Measurements from ENCODE around the gene OLA1. TPM values are rescaled to one million over a fixed set of nuclear protein-coding genes. Genes with fewer than 3 reads are reported as not detected.

Gene OLA1
- total and polyA plus RNA-seq, 2 of the 13 experiments (the other 11 are each of a cell fraction or from before 2014, with no cell fraction given) = 153 to 241 TPM

GRCh38 chr2:174248998-174249592, 763 bp upstream of the OLA1 start (continued):
- TF ChIP-seq, protein P1, sequence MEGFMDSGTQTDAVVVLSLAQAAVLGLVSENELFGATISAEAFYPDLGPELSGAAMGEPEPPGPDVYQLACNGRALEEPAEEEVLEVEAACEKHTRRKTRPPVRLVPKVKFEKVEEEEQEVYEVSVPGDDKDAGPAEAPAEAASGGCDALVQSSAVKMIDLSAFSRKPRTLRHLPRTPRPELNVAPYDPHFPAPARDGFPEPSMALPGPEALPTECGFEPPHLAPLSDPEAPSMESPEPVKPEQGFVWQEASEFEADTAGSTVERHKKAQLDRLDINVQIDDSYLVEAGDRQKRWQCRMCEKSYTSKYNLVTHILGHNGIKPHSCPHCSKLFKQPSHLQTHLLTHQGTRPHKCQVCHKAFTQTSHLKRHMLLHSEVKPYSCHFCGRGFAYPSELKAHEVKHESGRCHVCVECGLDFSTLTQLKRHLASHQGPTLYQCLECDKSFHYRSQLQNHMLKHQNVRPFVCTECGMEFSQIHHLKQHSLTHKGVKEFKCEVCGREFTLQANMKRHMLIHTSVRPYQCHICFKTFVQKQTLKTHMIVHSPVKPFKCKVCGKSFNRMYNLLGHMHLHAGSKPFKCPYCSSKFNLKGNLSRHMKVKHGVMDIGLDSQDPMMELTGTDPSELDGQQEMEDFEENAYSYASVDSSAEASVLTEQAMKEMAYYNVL (CRISPR knock-in tag; IDR thresholded peaks at IDR 0.05; ENCODE audit: borderline replicate concordance) = no peak
- TF ChIP-seq CCDC6 (CRISPR knock-in tag; IDR thresholded peaks at IDR 0.05) (no peak; the same call in 1 of the 2 replicates), ZNF253 (CRISPR knock-in tag; IDR thresholded peaks at IDR 0.05; ENCODE audit: borderline replicate concordance) (no peak), ZFAT (CRISPR knock-in tag; conservative IDR thresholded peaks at IDR 0.05) (no peak), ZNF34 (CRISPR knock-in tag; IDR thresholded peaks at IDR 0.05; ENCODE audit: borderline replicate concordance) (no peak), RFXAP (CRISPR knock-in tag; IDR thresholded peaks at IDR 0.05; ENCODE audit: borderline replicate concordance) (no peak), ARNT (IDR thresholded peaks at IDR 0.05) (no peak), FOSL2 (CRISPR knock-in tag; IDR thresholded peaks at IDR 0.05) (no peak), USF2 (IDR thresholded peaks at IDR 0.05; ENCODE audit: low read depth, low read length) (no peak), USF2 (CRISPR knock-in tag; IDR thresholded peaks at IDR 0.05; ENCODE audit: borderline replicate concordance) (no peak), ZNF562 (CRISPR knock-in tag; IDR thresholded peaks at IDR 0.05; ENCODE audit: borderline replicate concordance) (no peak), ZBTB37 (CRISPR knock-in tag; IDR thresholded peaks at IDR 0.05) (no peak), IKZF1 (IDR thresholded peaks at IDR 0.05) (no peak), NFE2 (CRISPR knock-in tag; IDR thresholded peaks at IDR 0.05) (no peak), ZNF850 (CRISPR knock-in tag; conservative IDR thresholded peaks at IDR 0.05) (no peak), JUND (CRISPR knock-in tag; IDR thresholded peaks at IDR 0.05) (no peak), NFIC (IDR thresholded peaks at IDR 0.05; ENCODE audit: low read length) (0 out of 2 replicates have a peak, but pooled peaks have one; percentile 17), ZNF264 (CRISPR knock-in tag; IDR thresholded peaks at IDR 0.05) (no peak), RFX5 (IDR thresholded peaks at IDR 0.05; ENCODE audit: low read depth, low read length) (no peak)
- TF ChIP-seq, protein P2, sequence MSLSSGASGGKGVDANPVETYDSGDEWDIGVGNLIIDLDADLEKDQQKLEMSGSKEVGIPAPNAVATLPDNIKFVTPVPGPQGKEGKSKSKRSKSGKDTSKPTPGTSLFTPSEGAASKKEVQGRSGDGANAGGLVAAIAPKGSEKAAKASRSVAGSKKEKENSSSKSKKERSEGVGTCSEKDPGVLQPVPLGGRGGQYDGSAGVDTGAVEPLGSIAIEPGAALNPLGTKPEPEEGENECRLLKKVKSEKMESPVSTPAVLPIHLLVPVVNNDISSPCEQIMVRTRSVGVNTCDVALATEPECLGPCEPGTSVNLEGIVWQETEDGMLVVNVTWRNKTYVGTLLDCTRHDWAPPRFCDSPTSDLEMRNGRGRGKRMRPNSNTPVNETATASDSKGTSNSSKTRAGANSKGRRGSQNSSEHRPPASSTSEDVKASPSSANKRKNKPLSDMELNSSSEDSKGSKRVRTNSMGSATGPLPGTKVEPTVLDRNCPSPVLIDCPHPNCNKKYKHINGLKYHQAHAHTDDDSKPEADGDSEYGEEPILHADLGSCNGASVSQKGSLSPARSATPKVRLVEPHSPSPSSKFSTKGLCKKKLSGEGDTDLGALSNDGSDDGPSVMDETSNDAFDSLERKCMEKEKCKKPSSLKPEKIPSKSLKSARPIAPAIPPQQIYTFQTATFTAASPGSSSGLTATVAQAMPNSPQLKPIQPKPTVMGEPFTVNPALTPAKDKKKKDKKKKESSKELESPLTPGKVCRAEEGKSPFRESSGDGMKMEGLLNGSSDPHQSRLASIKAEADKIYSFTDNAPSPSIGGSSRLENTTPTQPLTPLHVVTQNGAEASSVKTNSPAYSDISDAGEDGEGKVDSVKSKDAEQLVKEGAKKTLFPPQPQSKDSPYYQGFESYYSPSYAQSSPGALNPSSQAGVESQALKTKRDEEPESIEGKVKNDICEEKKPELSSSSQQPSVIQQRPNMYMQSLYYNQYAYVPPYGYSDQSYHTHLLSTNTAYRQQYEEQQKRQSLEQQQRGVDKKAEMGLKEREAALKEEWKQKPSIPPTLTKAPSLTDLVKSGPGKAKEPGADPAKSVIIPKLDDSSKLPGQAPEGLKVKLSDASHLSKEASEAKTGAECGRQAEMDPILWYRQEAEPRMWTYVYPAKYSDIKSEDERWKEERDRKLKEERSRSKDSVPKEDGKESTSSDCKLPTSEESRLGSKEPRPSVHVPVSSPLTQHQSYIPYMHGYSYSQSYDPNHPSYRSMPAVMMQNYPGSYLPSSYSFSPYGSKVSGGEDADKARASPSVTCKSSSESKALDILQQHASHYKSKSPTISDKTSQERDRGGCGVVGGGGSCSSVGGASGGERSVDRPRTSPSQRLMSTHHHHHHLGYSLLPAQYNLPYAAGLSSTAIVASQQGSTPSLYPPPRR (CRISPR knock-in tag; IDR thresholded peaks at IDR 0.05; ENCODE audit: borderline replicate concordance) = no peak

Data from HepG2 (cell line).